Smooth muscle cell (in vitro differentiated cells): ENCODE data around the gene TBC1D14. TPM values are rescaled to one million over a fixed set of nuclear protein-coding genes. Genes with fewer than 3 reads are reported as not detected.

Experiments
- DNase-seq: peaks from one replicate; lab custom pipeline; 2025; ENCODE audit not compliant: unreplicated experiment; lab: John Stamatoyannopoulos, UW
- H2AFZ ChIP-seq: fragments of 200-600 bp; sonication (generic); 2 replicates; pipeline ENCODE4 v1.6.0; 2016; ENCODE audit warnings: antibody characterized with exemption, low read depth, mild to moderate bottlenecking
- H3F3A ChIP-seq: fragments of 200-600 bp; sonication (generic); 2 replicates; pipeline ENCODE4 v1.6.0; 2017; ENCODE audit warnings: antibody characterized with exemption, low read depth
- H3K27ac ChIP-seq: fragments of 200-600 bp; sonication (generic); 2 replicates; pipeline ENCODE4 v1.5.1; 2016; ENCODE audit warnings: low read depth, mild to moderate bottlenecking
- H3K27me3 ChIP-seq: fragments of 200-600 bp; sonication (generic); 2 replicates; pipeline ENCODE4 v1.6.1; 2016; ENCODE audit warnings: low read depth, mild to moderate bottlenecking
- H3K36me3 ChIP-seq: fragments of 200-600 bp; sonication (generic); 2 replicates; pipeline ENCODE4 v1.5.1; 2016; ENCODE audit warnings: low read depth
- H3K4me1 ChIP-seq: fragments of 200-600 bp; sonication (generic); 2 replicates; pipeline ENCODE4 v1.5.1; 2016; ENCODE audit warnings: low read depth
- H3K4me2 ChIP-seq: fragments of 200-600 bp; sonication (generic); 2 replicates; pipeline ENCODE4 v1.6.0; 2016; ENCODE audit warnings: mild to moderate bottlenecking
- H3K4me3 ChIP-seq: fragments of 200-600 bp; sonication (generic); 2 replicates; pipeline ENCODE4 v1.5.1; 2016; ENCODE audit warnings: mild to moderate bottlenecking
- H3K79me2 ChIP-seq: fragments of 200-600 bp; sonication (generic); 2 replicates; pipeline ENCODE4 v1.6.0; 2016; ENCODE audit warnings: low read depth, mild to moderate bottlenecking
- H3K9ac ChIP-seq: fragments of 200-600 bp; sonication (generic); 2 replicates; pipeline ENCODE4 v1.6.0; 2016; ENCODE audit warnings: low read depth
- H3K9me3 ChIP-seq: fragments of 200-600 bp; sonication (generic); replicated peaks from 2 replicates; pipeline ENCODE4 v1.5.1; 2016; ENCODE audit warnings: low read depth
- H4K20me1 ChIP-seq: fragments of 200-600 bp; sonication (generic); 2 replicates; pipeline ENCODE4 v1.6.0; 2016; ENCODE audit warnings: low read depth
- CTCF ChIP-seq: fragments of 200-600 bp; sonication (generic); IDR thresholded peaks from 2 replicates; pipeline ENCODE4 v1.5.1; 2017; ENCODE audit warnings: borderline replicate concordance, mild to moderate bottlenecking, antibody characterized with exemption; ENCODE audit not compliant: insufficient read depth, poor library complexity, severe bottlenecking
- WGBS: methylation state at CpG from one replicate; pipeline ENCODE4 v1.1.7; 2016; ENCODE audit warnings: low lambda C conversion rate; 5-methylcytosine and 5-hydroxymethylcytosine counted together
- polyA plus RNA-seq: library from polyadenylated mRNA; unstranded; fragments of >200 nt; fragmentation: Nextera tagmentation; extraction: Ambion mirVana; gene quantifications from 2 replicates; pipeline ENCODE4 v1.2.1, GENCODE V29; 2016
- total RNA-seq: library from RNA; depleted of rRNA; stranded (reverse); fragments of >200 nt; gene quantifications from 2 replicates; pipeline ENCODE4 v1.2.3, GENCODE V29; 2014

TBC1D14 gene
- total and polyA plus RNA-seq, 2 experiments from 2014 or later, result 13.0 to 24.4 TPM

- Histone ChIP-seq H3K4me1 (no peaks in the 10 kb centered on the region), H3K4me2 (no peak overlapping the region), H3K9ac (no peak overlapping the region), H3K9me3 (no peaks in the 10 kb centered on the region), H3K27ac (no peak overlapping the region), H3K4me3 (no peak overlapping the region), H3F3A (no peaks in the 10 kb centered on the region), H3K27me3 (no peaks in the 10 kb centered on the region), H3K36me3 (peaks cover 10% of the 10 kb centered on the region), H3K79me2 (no peaks in the 10 kb centered on the region), H4K20me1 (peaks cover 23% of the 10 kb centered on the region), H2AFZ (no peak overlapping the region)
- DNase-seq, result no peak
- WGBS, result 97% methylated on average over 5 of the region's 5 CpGs
- TF ChIP-seq CTCF, result no peak
Observed at GRCh38 chr4:6876440-6876839, 33.2 kb upstream of the TBC1D14 start.

- WGBS, result 92% methylated on average over 14 of the region's 14 CpGs
- no peak for TF ChIP-seq CTCF
- H3K79me2 ChIP-seq, result no peaks in the 10 kb centered on the region
- no peaks in the 10 kb centered on the region for H3K27me3 ChIP-seq
- H3K4me3 ChIP-seq, result no peak overlapping the region
- H3K9ac ChIP-seq, result no peak overlapping the region
- H3K27ac ChIP-seq, result no peak overlapping the region
- DNase-seq, result no peak
- peaks cover 10% of the 10 kb centered on the region for H3K36me3 ChIP-seq
- H3K4me2 ChIP-seq, result no peak overlapping the region
- H2AFZ ChIP-seq, result no peak overlapping the region
- H4K20me1 ChIP-seq, result peaks cover 23% of the 10 kb centered on the region
- no peaks in the 10 kb centered on the region for H3K4me1 ChIP-seq
- no peaks in the 10 kb centered on the region for H3K9me3 ChIP-seq
- H3F3A ChIP-seq, result no peaks in the 10 kb centered on the region
Observed at GRCh38 chr4:6877067-6877466, 32.6 kb upstream of the TBC1D14 start.

GRCh38 chr4:6878451-6879059 lies 31.1 kb upstream of the TBC1D14 start:
- no peak overlapping the region for H3K4me2 ChIP-seq
- H4K20me1 ChIP-seq, result peaks cover 21% of the 10 kb centered on the region
- 74% methylated on average over 11 of the region's 11 CpGs for WGBS
- no peaks in the 10 kb centered on the region for H3K9me3 ChIP-seq
- H2AFZ ChIP-seq, result no peak overlapping the region
- H3K27me3 ChIP-seq, result no peaks in the 10 kb centered on the region
- H3F3A ChIP-seq, result peaks cover 8% of the 10 kb centered on the region
- H3K36me3 ChIP-seq, result peaks cover 10% of the 10 kb centered on the region
- H3K27ac ChIP-seq, result no peak overlapping the region
- no peak overlapping the region for H3K4me3 ChIP-seq
- no peaks in the 10 kb centered on the region for H3K4me1 ChIP-seq
- H3K9ac ChIP-seq, result no peak overlapping the region
- H3K79me2 ChIP-seq, result no peaks in the 10 kb centered on the region
- DNase-seq, result no peak
- TF ChIP-seq CTCF, result no peak

GRCh38 chr4:6880691-6881090 lies 28.9 kb upstream of the TBC1D14 start:
- H3K4me3 ChIP-seq, result no peak overlapping the region
- no peak overlapping the region for H2AFZ ChIP-seq
- H3K79me2 ChIP-seq, result no peaks in the 10 kb centered on the region
- WGBS, result 98% methylated on average over 7 of the region's 7 CpGs
- no peak overlapping the region for H3K4me2 ChIP-seq
- H3K9ac ChIP-seq, result no peak overlapping the region
- no peaks in the 10 kb centered on the region for H3K27me3 ChIP-seq
- no peaks in the 10 kb centered on the region for H3K9me3 ChIP-seq
- peaks cover 10% of the 10 kb centered on the region for H3K4me1 ChIP-seq
- DNase-seq, result no peak
- H3F3A ChIP-seq, result peaks cover 8% of the 10 kb centered on the region
- H3K27ac ChIP-seq, result no peak overlapping the region
- TF ChIP-seq CTCF, result no peak
- H3K36me3 ChIP-seq, result peaks cover 10% of the 10 kb centered on the region
- H4K20me1 ChIP-seq, result peaks cover 5% of the 10 kb centered on the region
